Measurements from ENCODE around the gene NOG. TPM values are rescaled to one million over a fixed set of nuclear protein-coding genes. Genes with fewer than 3 reads are reported as not detected.

NOG gene
- total and polyA plus RNA-seq, 9 of the 15 experiments (the other 6 are each of a cell fraction or from before 2014, with no cell fraction given), result not detected

- Histone ChIP-seq H2AFZ (ENCODE audit: low read depth, low read length) (no peak overlapping the region), H3K27ac (ENCODE audit: extremely low read depth, low read depth, low read length) (no peak overlapping the region), H3K4me1 (replicated peaks in 1 of 2; ENCODE audit: control insufficient read depth in 2 of 2, insufficient read depth in 2 of 2, low read length in 2 of 2) (no peaks in the 10 kb centered on the region), H3K27me3 (ENCODE audit: control insufficient read depth in 2 of 2, insufficient read depth in 2 of 2, low read length in 2 of 2) (no peaks in the 10 kb centered on the region; a peak in 1 of 5 replicates), H3K4me3 (no peak overlapping the region), H3K9ac (ENCODE audit: insufficient read depth in 1 of 2, low read depth in 2 of 2, low read length in 2 of 2) (no peak overlapping the region), H3K9me1 (ENCODE audit: control insufficient read depth, insufficient read depth, low read length) (no peaks in the 10 kb centered on the region), H3K9me3 (replicated peaks; ENCODE audit: control insufficient read depth, insufficient read depth, low read depth, low read length) (no peaks in the 10 kb centered on the region), H3K36me3 (ENCODE audit: control insufficient read depth, insufficient read depth, low read length) (no peaks in the 10 kb centered on the region), H4K20me1 (replicated peaks; ENCODE audit: control insufficient read depth, insufficient read depth, low read length) (no peaks in the 10 kb centered on the region), H3K4me2 (ENCODE audit: insufficient read depth, low read length) (no peak overlapping the region), H3K79me2 (ENCODE audit: control insufficient read depth, insufficient read depth, low read length) (no peaks in the 10 kb centered on the region)
- ATAC-seq (no peak), FAIRE-seq (no peak), DNase-seq (ENCODE audit: extremely low read depth in 1 of 4, low spot score in 3 of 4) (no peak)
- BruUV-seq (replicated peaks), result no TSS peak
- in situ Hi-C loops (cut with MboI), result no loop called here
- CTCF ChIA-PET (ENCODE audit: low intra/inter-chr PET ratio), result no interaction called here
- intact Hi-C loops (cut with micrococcal nuclease), result no loop called here
- 2% methylated on average over 7 of the region's 7 CpGs for WGBS (ENCODE audit: insufficient coverage, low coverage, missing lambda C conversion rate)
- POLR2A ChIA-PET, result interaction anchor here (0.8 to 1.3 kb wide), 3 partner anchors 24 to 874 kb away, joined by 3 to 4 read pairs (median 3); no protein-coding TSS in a partner anchor
- TF ChIP-seq SMAD1 (IDR thresholded peaks at IDR 0.05; ENCODE audit: low read depth, low read length, partially characterized antibody) (no peak), RFX1 (IDR thresholded peaks at IDR 0.05) (no peak), OTX1 (CRISPR knock-in tag; IDR thresholded peaks at IDR 0.05) (no peak), NCOA1 (IDR thresholded peaks at IDR 0.05; ENCODE audit: low read depth) (no peak), ZNF583 (CRISPR knock-in tag; IDR thresholded peaks at IDR 0.05) (no peak), ZNF253 (CRISPR knock-in tag; conservative IDR thresholded peaks at IDR 0.05) (no peak), PML (IDR thresholded peaks at IDR 0.05; ENCODE audit: low read length) (no peak), MYNN (IDR thresholded peaks at IDR 0.05) (no peak), MYNN (CRISPR knock-in tag; IDR thresholded peaks at IDR 0.05) (no peak)
- TF ChIP-seq, protein P1, sequence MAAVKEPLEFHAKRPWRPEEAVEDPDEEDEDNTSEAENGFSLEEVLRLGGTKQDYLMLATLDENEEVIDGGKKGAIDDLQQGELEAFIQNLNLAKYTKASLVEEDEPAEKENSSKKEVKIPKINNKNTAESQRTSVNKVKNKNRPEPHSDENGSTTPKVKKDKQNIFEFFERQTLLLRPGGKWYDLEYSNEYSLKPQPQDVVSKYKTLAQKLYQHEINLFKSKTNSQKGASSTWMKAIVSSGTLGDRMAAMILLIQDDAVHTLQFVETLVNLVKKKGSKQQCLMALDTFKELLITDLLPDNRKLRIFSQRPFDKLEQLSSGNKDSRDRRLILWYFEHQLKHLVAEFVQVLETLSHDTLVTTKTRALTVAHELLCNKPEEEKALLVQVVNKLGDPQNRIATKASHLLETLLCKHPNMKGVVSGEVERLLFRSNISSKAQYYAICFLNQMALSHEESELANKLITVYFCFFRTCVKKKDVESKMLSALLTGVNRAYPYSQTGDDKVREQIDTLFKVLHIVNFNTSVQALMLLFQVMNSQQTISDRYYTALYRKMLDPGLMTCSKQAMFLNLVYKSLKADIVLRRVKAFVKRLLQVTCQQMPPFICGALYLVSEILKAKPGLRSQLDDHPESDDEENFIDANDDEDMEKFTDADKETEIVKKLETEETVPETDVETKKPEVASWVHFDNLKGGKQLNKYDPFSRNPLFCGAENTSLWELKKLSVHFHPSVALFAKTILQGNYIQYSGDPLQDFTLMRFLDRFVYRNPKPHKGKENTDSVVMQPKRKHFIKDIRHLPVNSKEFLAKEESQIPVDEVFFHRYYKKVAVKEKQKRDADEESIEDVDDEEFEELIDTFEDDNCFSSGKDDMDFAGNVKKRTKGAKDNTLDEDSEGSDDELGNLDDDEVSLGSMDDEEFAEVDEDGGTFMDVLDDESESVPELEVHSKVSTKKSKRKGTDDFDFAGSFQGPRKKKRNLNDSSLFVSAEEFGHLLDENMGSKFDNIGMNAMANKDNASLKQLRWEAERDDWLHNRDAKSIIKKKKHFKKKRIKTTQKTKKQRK (IDR thresholded peaks at IDR 0.05; ENCODE audit: borderline replicate concordance, low read depth, low read length), result no peak
- TF ChIP-seq, protein P2, sequence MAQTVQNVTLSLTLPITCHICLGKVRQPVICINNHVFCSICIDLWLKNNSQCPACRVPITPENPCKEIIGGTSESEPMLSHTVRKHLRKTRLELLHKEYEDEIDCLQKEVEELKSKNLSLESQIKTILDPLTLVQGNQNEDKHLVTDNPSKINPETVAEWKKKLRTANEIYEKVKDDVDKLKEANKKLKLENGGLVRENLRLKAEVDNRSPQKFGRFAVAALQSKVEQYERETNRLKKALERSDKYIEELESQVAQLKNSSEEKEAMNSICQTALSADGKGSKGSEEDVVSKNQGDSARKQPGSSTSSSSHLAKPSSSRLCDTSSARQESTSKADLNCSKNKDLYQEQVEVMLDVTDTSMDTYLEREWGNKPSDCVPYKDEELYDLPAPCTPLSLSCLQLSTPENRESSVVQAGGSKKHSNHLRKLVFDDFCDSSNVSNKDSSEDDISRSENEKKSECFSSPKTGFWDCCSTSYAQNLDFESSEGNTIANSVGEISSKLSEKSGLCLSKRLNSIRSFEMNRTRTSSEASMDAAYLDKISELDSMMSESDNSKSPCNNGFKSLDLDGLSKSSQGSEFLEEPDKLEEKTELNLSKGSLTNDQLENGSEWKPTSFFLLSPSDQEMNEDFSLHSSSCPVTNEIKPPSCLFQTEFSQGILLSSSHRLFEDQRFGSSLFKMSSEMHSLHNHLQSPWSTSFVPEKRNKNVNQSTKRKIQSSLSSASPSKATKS (CRISPR knock-in tag; IDR thresholded peaks at IDR 0.05), result no peak
These were observed 10.2 kb downstream of the NOG start for GRCh38 chr17:56603486-56604238.

All from K562 (cell line).